Left lung (tissue), 10 donors: ENCODE data around the gene INCA1. TPM values are rescaled to one million over a fixed set of nuclear protein-coding genes. Genes with fewer than 3 reads are reported as not detected.

Source experiments
- ATAC-seq: fragments of 200-7000 bp; cut with Tn5 transposase; one replicate; pipeline ENCODE4 v1.9.1; 2020; ENCODE audit warnings: moderate library complexity
- DNase-seq, 4 donors: peaks; one replicate each; pipeline ENCODE4 v3.0.0-alpha.2; 2013 to 2020
- H3K27ac ChIP-seq, 2 donors: fragments of 200-600 bp; sonication (generic) in 1 of 2; one replicate each; pipeline versions ENCODE4 v1.5.0 to v1.8.0; 2020 to 2021
- H3K27me3 ChIP-seq, 2 donors: fragments of 200-600 bp; sonication (generic) in 1 of 2; one replicate each; pipeline versions ENCODE4 v1.5.0 to v1.8.0; 2020 to 2021
- H3K36me3 ChIP-seq, 2 donors: fragments of 200-600 bp; sonication (generic) in 1 of 2; one replicate each; pipeline versions ENCODE4 v1.5.0 to v1.8.0; 2020 to 2021
- H3K4me1 ChIP-seq, 2 donors: fragments of 200-600 bp; one replicate each; pipeline ENCODE4 v1.8.0; 2021
- H3K4me3 ChIP-seq, 2 donors: fragments of 200-600 bp; sonication (generic) in 1 of 2; one replicate each; pipeline versions ENCODE4 v1.5.0 to v1.8.0; 2020 to 2021; ENCODE audit warnings: mild to moderate bottlenecking in 1 of 2
- H3K9me3 ChIP-seq, 2 donors: fragments of 200-600 bp; sonication (generic) in 1 of 2; one replicate each; pipeline versions ENCODE4 v1.5.0 to v1.8.0; 2020 to 2021
- intact Hi-C, 2 donors: fragments of 100-400 bp; cut with DNase I; formaldehyde crosslinking; loops; one replicate each; pipeline versions ENCODE4 v1.11.2 to v1.14.2; 2022
- polyA plus RNA-seq, 6 donors: library from polyadenylated mRNA; unstranded; fragments of 120-200 nt; gene quantifications; one replicate each; pipeline ENCODE4 v1.2.1, GENCODE V29; 2013; ENCODE audit not compliant: insufficient read length in 6 of 6
- total RNA-seq, 2 donors: library from RNA; stranded (reverse); fragmentation: NEBNext Ultra II Directional; extraction: Animal tissue kit (Norgen Biotek cat#: 25700); gene quantifications; one replicate each; pipeline ENCODE4 v1.2.1, GENCODE V29; 2021
- TF ChIP-seq, protein P1 (sequence below), 2 donors: fragments of 200-600 bp; sonication (generic) in 1 of 2; IDR thresholded peaks; one replicate each; pipeline versions ENCODE4 v1.5.0 to v1.8.0; 2021; ENCODE audit warnings: antibody characterized with exemption in 2 of 2
- donor health status: DM: no; HTN: yes; CAD: no.
- donor health status: DM: no; HTN: no; CAD: no.

Gene INCA1
- total and polyA plus RNA-seq, 8 donors: 1.0 to 11.5 (median 8.6) TPM

DNA sequence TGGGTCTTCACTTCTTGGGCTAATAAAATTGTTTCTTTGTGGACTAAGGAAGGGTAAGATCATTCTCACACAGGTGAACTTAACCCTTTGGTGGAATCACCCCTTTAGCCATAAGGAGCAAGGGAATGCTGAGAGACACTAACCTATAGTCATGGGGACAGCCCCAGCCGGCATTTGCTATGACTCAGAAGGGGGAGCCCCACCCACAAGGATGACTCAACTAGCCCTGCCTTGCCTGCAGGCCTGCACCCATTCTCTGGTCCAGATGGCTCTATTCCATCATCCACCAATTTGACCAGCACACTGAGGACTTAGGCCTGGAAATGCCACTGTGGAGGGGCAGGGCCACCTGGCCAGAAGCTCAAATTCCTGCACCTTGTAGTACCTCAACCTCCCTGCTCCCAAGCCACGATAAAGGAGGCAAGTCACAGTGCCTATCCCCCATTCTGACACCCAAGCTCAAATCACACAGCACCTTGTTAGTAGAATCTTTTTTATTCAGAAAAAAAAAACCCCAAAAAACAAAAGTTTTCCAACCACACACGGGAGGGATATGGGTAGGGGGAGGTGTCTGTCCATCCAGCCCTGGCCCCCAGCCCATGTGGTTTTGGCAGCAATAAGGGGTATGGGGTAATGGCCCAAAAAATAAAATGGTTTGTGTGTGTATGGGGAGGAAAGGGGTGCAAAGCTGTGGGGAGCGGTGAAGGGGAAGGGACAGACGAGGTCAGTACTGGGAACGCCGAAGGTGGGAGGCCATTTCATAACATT is 52.0 kb downstream of the INCA1 start:
- Histone ChIP-seq H3K4me3 (peak overlapping the region in 1 of 2 donors; percentile 100), H3K4me1 (peaks cover 29 to 69% of the 10 kb centered on the region in 2 donors)
- DNase-seq: peak in 2 of 4 donors; percentile 88 to 93

DNA sequence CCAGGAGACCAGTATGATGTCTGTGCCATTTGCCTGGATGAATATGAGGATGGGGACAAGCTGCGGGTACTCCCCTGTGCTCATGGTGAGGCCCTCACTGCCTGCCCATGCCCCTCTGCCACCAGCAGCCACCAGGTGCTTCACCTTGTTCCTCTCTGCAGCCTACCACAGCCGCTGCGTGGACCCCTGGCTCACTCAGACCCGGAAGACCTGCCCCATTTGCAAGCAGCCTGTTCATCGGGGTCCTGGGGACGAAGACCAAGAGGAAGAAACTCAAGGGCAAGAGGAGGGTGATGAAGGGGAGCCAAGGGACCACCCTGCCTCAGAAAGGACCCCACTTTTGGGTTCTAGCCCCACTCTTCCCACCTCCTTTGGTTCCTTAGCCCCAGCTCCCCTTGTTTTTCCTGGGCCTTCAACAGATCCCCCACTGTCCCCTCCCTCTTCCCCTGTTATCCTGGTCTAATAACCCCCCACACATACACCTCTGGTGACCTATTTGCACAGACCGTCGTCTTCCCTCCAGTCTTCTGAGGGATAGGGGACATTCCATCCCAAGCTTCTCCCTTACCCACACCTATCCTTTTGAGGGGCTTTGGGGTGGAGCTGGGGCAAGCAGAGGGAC is 52.7 kb downstream of the INCA1 start:
- Histone ChIP-seq H3K4me1 (peaks cover 29 to 64% of the 10 kb centered on the region in 2 donors), H3K4me3 (peak overlapping the region in 1 of 2 donors; percentile 100), H3K27me3 (no peaks in the 10 kb centered on the region), H3K9me3 (no peaks in the 10 kb centered on the region), H3K27ac (peak overlapping the region; percentile 58 to 100), H3K36me3 (peaks cover 0 to 53% of the 10 kb centered on the region in 2 donors)
- no peak for ATAC-seq
- TF ChIP-seq, protein P1, sequence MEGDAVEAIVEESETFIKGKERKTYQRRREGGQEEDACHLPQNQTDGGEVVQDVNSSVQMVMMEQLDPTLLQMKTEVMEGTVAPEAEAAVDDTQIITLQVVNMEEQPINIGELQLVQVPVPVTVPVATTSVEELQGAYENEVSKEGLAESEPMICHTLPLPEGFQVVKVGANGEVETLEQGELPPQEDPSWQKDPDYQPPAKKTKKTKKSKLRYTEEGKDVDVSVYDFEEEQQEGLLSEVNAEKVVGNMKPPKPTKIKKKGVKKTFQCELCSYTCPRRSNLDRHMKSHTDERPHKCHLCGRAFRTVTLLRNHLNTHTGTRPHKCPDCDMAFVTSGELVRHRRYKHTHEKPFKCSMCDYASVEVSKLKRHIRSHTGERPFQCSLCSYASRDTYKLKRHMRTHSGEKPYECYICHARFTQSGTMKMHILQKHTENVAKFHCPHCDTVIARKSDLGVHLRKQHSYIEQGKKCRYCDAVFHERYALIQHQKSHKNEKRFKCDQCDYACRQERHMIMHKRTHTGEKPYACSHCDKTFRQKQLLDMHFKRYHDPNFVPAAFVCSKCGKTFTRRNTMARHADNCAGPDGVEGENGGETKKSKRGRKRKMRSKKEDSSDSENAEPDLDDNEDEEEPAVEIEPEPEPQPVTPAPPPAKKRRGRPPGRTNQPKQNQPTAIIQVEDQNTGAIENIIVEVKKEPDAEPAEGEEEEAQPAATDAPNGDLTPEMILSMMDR (IDR thresholded peaks at IDR 0.05): no peak
- peak in 1 of 4 donors; percentile 78 for DNase-seq
- intact Hi-C loops: no loop called here

More for the DNA sequence above, 52.0 kb downstream of the INCA1 start:
- TF ChIP-seq, protein P1 (IDR thresholded peaks at IDR 0.05): no peak
- ATAC-seq: peak; percentile 11
- intact Hi-C loops: no loop called here
- peak overlapping the region; percentile 58 to 100 for H3K27ac ChIP-seq
- no peaks in the 10 kb centered on the region for H3K9me3 ChIP-seq
- H3K36me3 ChIP-seq: peaks cover 0 to 53% of the 10 kb centered on the region in 2 donors
- H3K27me3 ChIP-seq: no peaks in the 10 kb centered on the region

DNA sequence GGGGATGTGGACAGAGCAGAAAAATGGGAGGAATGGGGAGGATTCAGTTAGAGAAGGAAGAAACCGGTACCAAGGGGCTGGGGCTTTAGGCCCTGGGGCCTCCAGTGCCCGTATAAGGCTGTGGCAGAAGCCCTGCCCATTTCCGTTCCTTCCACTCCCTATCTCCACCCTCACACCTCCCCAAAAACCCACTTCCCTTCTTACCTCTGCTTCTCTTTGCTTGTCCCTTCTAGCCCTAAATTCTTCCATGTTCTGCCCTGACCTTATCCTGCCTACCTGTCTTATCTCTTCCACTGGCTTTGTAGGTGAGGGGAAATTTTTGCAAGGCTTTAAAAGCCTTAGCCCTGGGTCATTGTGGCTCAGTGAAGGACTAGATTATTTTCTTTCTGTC is 53.2 kb downstream of the INCA1 start:
- no peak for ATAC-seq
- intact Hi-C loops: no loop called here

DNA sequence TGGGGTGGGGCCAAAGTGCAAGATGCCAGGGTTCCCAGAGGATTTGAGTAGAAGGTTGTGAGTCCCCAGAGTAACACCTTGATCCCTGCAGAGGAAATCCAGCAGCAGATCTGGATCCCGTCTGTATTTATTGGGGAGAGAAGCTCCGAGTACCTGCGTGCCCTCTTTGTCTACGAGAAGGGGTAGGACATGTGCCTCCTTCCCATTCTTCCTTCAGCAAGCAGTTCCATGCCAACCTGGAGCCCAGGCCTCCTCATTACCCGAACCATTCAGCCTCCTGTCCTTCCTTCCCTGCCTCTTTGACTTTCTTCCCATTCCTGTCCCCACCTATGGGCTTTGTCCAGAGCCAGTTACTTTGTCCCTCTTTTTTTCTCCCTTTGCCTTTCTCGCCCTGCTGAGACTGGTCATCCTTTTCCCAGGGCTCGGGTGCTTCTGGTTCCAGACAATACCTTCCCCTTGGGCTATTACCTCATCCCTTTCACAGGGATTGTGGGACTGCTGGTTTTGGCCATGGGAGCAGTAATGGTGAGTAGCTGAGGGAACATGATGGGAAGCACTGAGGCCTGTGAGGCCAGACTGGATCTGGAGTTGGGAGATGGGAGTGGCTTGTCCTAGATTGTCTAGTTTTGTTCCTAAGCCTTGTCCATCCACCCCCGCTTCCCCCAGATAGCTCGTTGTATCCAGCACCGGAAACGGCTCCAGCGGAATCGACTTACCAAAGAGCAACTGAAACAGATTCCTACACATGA is 54.4 kb downstream of the INCA1 start:
- H3K27ac ChIP-seq: peak overlapping the region in 1 of 2 donors; percentile 100
- TF ChIP-seq, protein P1 (IDR thresholded peaks at IDR 0.05): no peak
- ATAC-seq (no peak), DNase-seq (peak in 1 of 4 donors; percentile 24)
- peaks cover 39 to 78% of the 10 kb centered on the region in 2 donors for H3K4me1 ChIP-seq
- H3K27me3 ChIP-seq: no peaks in the 10 kb centered on the region
- H3K4me3 ChIP-seq: peak overlapping the region in 1 of 2 donors; percentile 100
- no peaks in the 10 kb centered on the region for H3K9me3 ChIP-seq
- intact Hi-C loops: no loop called here
- H3K36me3 ChIP-seq: peaks cover 0 to 59% of the 10 kb centered on the region in 2 donors

More for the DNA sequence above, 53.2 kb downstream of the INCA1 start:
- H3K36me3 ChIP-seq: peaks cover 0 to 53% of the 10 kb centered on the region in 2 donors
- no peaks in the 10 kb centered on the region for H3K9me3 ChIP-seq
- H3K27ac ChIP-seq: peak overlapping the region; percentile 58 to 100
- H3K27me3 ChIP-seq: no peaks in the 10 kb centered on the region
- peak overlapping the region in 1 of 2 donors; percentile 100 for H3K4me3 ChIP-seq
- peak in 1 of 4 donors; percentile 81 for DNase-seq
- TF ChIP-seq, protein P1 (IDR thresholded peaks at IDR 0.05): no peak
- H3K4me1 ChIP-seq: peaks cover 30 to 66% of the 10 kb centered on the region in 2 donors
